ENCODE measurements around the gene TTC3. TPM values are rescaled to one million over a fixed set of nuclear protein-coding genes. Genes with fewer than 3 reads are reported as not detected.

The TTC3 gene
- total RNA-seq, 3 donors from 2014 or later: 179 to 269 (median 249) TPM

DNA sequence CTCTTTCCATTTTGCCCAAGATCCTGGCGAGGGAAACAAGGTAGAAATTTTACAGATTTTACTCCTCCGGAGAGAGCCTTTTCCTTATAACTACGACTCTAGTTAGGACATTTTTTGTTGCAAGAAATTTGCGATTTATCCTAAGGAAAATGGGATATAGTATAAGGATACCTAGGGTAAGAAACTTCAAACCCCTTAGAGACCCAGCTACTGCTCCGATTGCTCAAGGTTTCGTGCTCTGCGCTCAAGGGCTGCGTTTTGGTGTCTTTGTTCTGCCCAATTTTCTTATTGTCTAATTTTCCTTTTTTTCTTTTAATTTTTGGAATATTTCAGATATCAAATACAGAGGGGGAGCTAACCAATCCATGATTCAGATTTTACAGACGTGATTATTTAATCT, 1.5 kb downstream of the TTC3 start:
- Histone ChIP-seq H3K4me3 (peak overlapping the region; percentile 73 to 95 (median 85)), H3K36me3 (no peaks in the 10 kb centered on the region), H3K9me3 (peaks cover 0 to 9% of the 10 kb centered on the region in 2 donors), H3K27me3 (no peaks in the 10 kb centered on the region), H3K27ac (peak overlapping the region; percentile 99 to 100), H3K4me1 (no peaks in the 10 kb centered on the region)
- no peak for DNase-seq (ENCODE audit: low spot score in 2 of 2)
- TF ChIP-seq, protein P1, sequence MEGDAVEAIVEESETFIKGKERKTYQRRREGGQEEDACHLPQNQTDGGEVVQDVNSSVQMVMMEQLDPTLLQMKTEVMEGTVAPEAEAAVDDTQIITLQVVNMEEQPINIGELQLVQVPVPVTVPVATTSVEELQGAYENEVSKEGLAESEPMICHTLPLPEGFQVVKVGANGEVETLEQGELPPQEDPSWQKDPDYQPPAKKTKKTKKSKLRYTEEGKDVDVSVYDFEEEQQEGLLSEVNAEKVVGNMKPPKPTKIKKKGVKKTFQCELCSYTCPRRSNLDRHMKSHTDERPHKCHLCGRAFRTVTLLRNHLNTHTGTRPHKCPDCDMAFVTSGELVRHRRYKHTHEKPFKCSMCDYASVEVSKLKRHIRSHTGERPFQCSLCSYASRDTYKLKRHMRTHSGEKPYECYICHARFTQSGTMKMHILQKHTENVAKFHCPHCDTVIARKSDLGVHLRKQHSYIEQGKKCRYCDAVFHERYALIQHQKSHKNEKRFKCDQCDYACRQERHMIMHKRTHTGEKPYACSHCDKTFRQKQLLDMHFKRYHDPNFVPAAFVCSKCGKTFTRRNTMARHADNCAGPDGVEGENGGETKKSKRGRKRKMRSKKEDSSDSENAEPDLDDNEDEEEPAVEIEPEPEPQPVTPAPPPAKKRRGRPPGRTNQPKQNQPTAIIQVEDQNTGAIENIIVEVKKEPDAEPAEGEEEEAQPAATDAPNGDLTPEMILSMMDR (IDR thresholded peaks at IDR 0.05): no peak
- no peak for TF ChIP-seq POLR2AphosphoS5 (IDR thresholded peaks at IDR 0.05)
- no peak for TF ChIP-seq POLR2A (IDR thresholded peaks at IDR 0.05)
- intact Hi-C loops (cut with DNase I; ENCODE audit: low total_unique reads): no loop called here

- intact Hi-C loops (cut with DNase I; ENCODE audit: low total_unique reads): no loop called here
- no peak for TF ChIP-seq POLR2AphosphoS5 (IDR thresholded peaks at IDR 0.05)
- TF ChIP-seq, protein P1 (IDR thresholded peaks at IDR 0.05): no peak
- TF ChIP-seq POLR2A (IDR thresholded peaks at IDR 0.05): no peak
- no peaks in the 10 kb centered on the region for H3K4me1 ChIP-seq
Measured at GRCh38 chr21:37075214-37075770, 2.2 kb downstream of the TTC3 start.

GRCh38 chr21:37076087-37076850, 3.2 kb downstream of the TTC3 start:
- H3K27ac ChIP-seq: no peak overlapping the region
- H3K4me1 ChIP-seq: no peaks in the 10 kb centered on the region
- intact Hi-C loops (cut with DNase I; ENCODE audit: low total_unique reads): no loop called here
- TF ChIP-seq POLR2A (IDR thresholded peaks at IDR 0.05): no peak
- TF ChIP-seq, protein P1 (IDR thresholded peaks at IDR 0.05): no peak
- no peak for TF ChIP-seq POLR2AphosphoS5 (IDR thresholded peaks at IDR 0.05)
- H3K36me3 ChIP-seq: no peaks in the 10 kb centered on the region
- DNase-seq (ENCODE audit: low spot score in 2 of 2): no peak
- no peak overlapping the region for H3K4me3 ChIP-seq
- H3K27me3 ChIP-seq: no peaks in the 10 kb centered on the region
- H3K9me3 ChIP-seq: peaks cover 0 to 11% of the 10 kb centered on the region in 2 donors

More at GRCh38 chr21:37075214-37075770, 2.2 kb downstream of the TTC3 start:
- no peak overlapping the region for H3K4me3 ChIP-seq
- no peaks in the 10 kb centered on the region for H3K27me3 ChIP-seq
- peaks cover 0 to 11% of the 10 kb centered on the region in 2 donors for H3K9me3 ChIP-seq
- DNase-seq (ENCODE audit: low spot score in 2 of 2): no peak
- H3K36me3 ChIP-seq: no peaks in the 10 kb centered on the region
- H3K27ac ChIP-seq: no peak overlapping the region

GRCh38 chr21:37077403-37077802, 4.3 kb downstream of the TTC3 start:
- intact Hi-C loops (cut with DNase I; ENCODE audit: low total_unique reads): no loop called here
- H3K9me3 ChIP-seq: peaks cover 0 to 11% of the 10 kb centered on the region in 2 donors
- no peaks in the 10 kb centered on the region for H3K27me3 ChIP-seq
- no peak for TF ChIP-seq POLR2A (IDR thresholded peaks at IDR 0.05)
- DNase-seq (ENCODE audit: low spot score in 2 of 2): no peak
- H3K4me3 ChIP-seq: no peak overlapping the region
- no peaks in the 10 kb centered on the region for H3K36me3 ChIP-seq
- H3K27ac ChIP-seq: no peak overlapping the region
- H3K4me1 ChIP-seq: no peaks in the 10 kb centered on the region

DNA sequence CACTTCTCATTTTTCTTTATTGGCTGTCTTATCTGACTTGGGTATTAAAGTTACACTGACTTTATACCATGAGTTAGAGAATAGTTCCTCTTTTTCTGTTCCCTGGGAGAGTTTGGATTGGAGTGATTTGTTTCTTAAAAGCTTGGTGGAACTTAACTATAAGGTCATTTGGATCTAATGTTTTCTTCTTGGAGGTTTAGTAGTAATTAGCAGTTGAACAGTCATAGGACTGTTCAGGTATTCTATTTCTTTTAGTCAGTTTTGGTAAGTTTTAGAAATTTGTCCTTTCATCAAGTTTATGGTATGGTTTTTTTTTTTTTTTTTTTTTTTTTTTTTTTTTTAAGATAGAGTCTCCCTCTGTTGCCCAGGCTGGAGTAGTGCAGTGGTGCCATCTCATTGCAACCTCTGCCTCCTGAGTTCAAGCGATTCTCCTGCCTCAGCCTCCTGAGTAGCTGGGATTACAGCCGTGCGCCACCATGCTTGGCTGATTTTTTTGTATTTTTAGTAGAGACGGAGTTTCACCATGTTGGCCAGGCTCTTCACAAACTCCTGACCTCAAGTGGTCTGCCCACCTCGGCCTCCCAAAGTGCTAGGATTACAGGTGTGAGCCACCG, 6.3 kb downstream of the TTC3 start:
- intact Hi-C loops (cut with DNase I; ENCODE audit: low total_unique reads): no loop called here
- Histone ChIP-seq H3K27me3 (no peaks in the 10 kb centered on the region), H3K36me3 (no peaks in the 10 kb centered on the region), H3K9me3 (peaks cover 0 to 11% of the 10 kb centered on the region in 2 donors), H3K27ac (no peak overlapping the region), H3K4me1 (no peaks in the 10 kb centered on the region), H3K4me3 (no peak overlapping the region)
- TF ChIP-seq POLR2A (IDR thresholded peaks at IDR 0.05) (no peak), POLR2AphosphoS5 (IDR thresholded peaks at IDR 0.05) (no peak)
- TF ChIP-seq, protein P1 (IDR thresholded peaks at IDR 0.05): no peak
- DNase-seq (ENCODE audit: low spot score in 2 of 2): no peak
